IPS-NIHi7 (cell line): ENCODE data around the gene PCGF3.
"Not testable (repeated sequence)": the region's sequence is repeated elsewhere in the genome, so short reads cannot be mapped to it uniquely, and the experiment has no call there.

ENCODE experiments used
- DNase-seq: peaks from one replicate; pipeline ENCODE4 v3.0.0; 2012; ENCODE audit warnings: mixed read lengths; ENCODE audit errors: extremely low spot score

PCGF3 gene

DNA sequence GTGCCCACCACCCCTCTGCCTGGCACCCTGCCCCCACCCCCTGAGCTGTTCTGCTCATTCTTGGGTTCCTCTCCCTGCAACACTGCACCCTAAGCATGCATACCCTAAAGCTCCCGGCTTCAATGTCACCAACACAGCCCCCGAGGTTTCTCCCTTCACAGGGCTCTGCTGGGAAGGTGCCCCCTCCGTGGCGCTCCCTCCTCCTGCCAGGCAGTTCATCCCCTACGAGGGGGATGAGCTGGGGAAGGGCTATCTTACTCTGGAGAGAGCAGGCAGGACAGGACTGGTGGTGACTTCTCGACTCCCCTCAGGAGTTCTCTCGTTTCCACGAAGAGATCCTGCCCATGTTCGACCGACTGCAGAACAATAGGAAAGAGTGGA is 38.1 kb upstream of the PCGF3 start:
- no peak for DNase-seq

- not testable (repeated sequence) for DNase-seq
Measured at GRCh38 chr4:668219-668618, 37.4 kb upstream of the PCGF3 start.

GRCh38 chr4:669806-670559 is 35.6 kb upstream of the PCGF3 start:
- DNase-seq = not testable (repeated sequence)

DNA sequence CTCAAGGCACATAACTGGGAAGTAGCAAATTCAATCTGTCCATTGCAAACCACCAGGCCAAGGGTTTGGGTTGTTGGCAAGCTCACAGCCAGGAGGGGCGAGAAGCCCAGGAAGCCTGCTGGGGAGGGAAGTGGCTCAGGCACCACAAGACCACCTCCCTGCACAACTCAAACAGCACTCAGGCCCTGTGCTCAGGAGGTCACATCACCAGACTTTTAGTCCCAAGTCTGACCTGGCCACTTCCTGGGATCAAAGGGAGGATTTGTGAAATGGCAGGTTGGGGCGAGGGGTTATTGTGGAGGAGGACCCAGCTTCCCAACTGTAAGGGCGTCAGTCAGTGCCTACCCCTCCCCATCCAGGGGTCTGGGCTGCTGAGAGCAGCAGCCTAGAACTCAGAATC is 33.9 kb upstream of the PCGF3 start:
- DNase-seq = no peak

DNA sequence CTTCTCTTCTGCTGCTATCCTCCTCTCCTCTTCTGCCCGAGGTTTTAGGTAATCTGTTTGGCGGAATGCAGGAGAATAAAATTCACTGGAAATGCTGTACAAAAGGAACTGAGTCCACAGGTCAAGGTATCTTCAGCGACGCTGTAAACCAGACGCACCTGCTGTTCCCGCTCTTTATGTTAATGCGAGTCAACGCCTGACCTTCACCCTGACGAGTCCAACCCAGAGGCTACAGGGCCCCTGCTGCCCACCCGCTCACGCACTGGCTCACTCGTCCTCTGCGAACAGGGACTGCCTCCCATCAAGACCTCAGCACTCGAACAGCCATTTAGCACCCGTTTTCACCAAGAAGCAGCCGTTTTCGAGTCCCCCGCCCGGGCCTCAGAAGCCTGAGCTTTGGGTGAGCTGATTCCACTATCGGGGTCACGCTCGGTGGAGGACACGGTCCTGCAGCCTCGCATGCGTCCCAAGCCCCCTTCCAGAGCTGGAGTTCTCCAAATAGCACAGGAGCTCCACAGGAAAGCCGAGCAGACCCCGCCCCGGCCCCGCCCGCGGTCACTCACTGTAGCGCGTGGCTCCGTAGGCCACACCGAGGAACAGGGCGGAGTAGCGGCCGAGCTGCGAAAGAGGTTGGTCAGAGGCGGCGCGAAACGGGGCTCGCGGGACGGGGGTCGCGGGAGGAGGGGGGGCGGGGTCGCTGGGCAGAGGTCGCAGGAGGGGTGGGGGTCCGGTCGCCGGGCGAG is 32.1 kb upstream of the PCGF3 start:
- DNase-seq = no peak

GRCh38 chr4:674172-675035 is 31.2 kb upstream of the PCGF3 start, which contains the start of the genes ATP5ME and MYL5:
Gene ATP5ME, minus strand, starts transcription at chr4:674276. Its CDS starts 29 bp downstream, at chr4:674247.
Gene MYL5, plus strand, starts transcription at chr4:674542. Its CDS starts 3,485 bp downstream, at chr4:678027.
- DNase-seq = peak; percentile 100

DNA sequence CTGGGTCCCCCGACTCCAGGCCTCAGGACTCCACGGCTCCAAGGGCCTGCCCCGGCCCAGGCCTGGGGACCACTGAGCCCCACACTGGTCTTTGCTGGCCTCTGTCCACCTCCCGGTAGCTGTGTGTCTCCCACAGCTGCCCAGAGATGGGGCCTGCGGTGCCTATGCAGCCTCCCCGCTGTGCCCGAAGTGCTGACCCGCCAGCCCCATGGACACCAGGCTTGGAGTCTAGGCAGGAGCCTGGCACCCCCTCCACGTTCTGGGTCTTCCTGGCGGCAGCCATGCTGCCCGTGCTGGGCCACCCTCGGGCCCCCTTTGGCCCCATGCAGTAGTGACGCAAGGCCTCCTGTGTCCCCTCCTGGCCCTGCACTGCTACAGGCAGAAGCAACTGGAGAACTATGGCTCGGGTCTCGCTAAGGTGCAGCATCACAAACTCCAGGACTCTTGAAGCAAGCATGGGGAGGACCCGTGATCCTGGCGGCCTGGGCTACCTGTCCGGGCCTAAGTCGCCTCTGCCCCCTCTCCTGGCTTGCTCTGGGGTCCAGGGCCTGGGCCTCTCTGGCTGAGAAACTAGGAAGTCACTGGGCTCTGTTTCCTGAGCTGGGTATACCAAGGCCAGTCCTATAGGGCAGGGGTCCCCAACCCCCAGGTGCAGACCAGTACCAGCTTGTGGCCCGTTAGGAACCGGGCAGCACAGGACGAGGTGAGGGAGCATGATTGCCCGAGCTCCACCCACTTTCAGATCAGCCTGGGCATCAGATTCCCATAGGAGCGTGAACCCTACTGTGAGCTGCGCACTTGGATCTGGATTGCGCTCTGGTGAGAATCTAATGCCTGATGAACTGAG is 30.4 kb upstream of the PCGF3 start:
- DNase-seq = no peak

DNA sequence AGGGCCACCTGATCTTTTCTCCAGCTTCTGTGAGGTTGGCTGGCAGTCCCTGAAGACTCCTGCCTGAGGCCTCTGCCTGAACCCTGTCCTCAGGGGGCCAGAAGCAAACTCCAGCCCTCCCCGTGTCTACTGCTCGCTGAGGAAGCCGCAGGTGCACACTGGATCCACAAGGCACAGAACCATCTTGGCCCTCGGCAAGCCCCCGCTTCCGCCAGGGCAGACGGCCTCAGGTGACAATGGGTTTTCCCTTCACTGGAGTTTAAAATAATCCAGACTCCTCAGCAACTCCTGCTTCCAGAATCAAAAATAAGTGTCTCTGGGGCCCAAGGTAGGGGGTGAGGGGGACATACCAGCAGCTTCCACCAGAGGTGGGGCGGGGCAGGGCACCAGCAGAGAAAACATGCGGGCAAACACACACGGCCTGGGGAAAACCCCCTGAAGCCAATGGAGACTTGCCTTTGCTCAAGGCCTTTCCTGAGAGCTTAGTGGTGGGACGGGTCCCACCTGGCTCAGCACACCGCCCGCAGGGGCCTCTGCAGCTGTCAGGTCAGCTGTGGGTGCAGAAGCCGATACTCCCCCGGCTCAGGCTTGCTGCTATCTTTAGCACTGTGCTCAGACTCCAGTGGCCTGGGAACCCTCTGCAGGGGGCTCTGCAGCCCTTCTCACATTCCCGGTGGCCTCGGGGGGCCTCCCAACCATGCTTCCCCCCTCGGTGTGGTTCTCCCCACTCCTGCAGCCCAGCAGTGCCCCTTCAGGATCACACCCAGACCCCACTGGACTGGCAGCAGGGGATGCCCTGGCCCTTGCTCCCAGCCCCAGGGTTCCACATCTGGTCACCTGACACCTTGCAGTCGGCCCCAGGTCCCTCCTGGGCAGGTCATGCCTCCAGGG is 29.4 kb upstream of the PCGF3 start:
- DNase-seq = no peak

- no peak for DNase-seq
Measured at GRCh38 chr4:676871-677235, 28.8 kb upstream of the PCGF3 start.

GRCh38 chr4:677431-678293 is 28.0 kb upstream of the PCGF3 start:
- DNase-seq = no peak

DNA sequence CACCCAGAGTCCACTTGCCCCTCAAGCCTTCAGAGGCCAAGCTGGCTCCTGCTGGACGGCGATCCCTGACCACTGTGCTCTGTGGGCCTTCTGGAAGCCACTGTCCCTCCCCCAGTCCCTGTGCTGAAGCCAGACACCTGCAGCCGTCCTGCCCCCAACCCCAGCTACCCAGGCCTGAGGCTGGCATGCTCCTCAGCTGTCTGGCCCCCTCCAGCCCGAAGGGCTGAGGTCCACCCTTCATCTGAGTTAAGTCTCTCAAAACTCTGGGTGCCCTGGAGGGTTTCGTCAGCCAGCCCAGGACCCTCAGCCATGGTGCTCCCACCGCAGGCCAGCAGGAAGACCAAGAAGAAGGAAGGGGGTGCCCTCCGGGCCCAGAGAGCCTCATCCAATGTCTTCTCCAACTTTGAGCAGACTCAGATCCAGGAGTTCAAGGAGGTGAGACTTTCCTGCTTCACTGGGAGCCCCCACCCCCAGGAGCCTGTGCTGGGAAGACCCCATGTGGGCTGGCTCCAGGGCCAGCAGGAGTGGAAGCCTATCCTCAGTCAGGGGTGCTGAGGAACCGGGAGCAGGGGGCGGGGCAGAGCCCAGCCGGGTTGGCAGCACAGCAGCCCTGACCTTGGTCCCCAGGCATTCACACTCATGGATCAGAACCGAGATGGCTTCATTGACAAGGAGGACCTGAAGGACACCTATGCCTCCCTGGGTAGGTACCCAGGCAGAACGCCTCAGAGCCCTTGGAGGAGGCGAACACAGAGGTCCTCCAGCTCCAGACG is 27.1 kb upstream of the PCGF3 start:
- DNase-seq = no peak

GRCh38 chr4:679104-679481 is 26.5 kb upstream of the PCGF3 start:
- DNase-seq = no peak

GRCh38 chr4:679629-680028 is 26.0 kb upstream of the PCGF3 start:
- DNase-seq = no peak

- no peak for DNase-seq
Measured at GRCh38 chr4:680091-680490, 25.5 kb upstream of the PCGF3 start.

GRCh38 chr4:680551-680927 is 25.1 kb upstream of the PCGF3 start:
- DNase-seq = no peak

GRCh38 chr4:680928-681645 is 24.5 kb upstream of the PCGF3 start:
- peak; percentile 69 for DNase-seq

DNA sequence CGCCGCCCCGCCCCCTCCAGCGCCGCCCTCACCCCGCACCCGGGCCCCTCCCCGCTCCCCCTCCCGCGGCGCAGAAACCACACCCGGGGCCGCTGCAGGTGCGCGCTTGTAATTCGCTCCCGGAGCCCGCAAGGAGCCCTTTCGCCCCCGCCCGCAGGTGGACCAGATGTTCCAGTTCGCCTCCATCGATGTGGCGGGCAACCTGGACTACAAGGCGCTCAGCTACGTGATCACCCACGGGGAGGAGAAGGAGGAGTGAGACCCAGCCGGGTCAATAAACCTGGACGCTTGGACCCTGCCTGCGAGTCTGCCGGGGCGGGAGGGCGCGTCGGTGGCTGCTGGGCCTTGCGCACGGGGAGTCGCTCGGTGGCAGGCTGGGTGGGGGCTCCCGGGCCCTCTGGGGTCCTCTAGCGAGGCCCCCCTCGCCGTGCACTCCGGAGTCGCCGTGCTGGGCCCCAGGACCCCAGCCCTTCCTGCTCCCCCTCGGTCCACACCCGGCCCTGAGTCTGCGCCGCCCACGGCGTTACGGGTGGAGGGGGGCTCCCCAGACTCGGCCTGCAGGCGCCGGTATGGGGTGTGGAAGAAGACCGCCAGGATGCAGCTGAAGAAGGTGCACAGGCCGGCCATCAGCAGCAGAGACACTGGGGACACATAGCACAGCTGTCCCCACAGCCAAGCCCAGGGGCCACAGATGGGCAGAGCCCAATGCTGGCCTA is 23.7 kb upstream of the PCGF3 start:
- DNase-seq = peak; percentile 77
